DLD1 (cell line): ENCODE results near the gene PLEKHG4B.

Experiments used
- in situ Hi-C: cut with HindIII; loops from 2 replicates; pipeline ENCODE4 v1.10.0; 2017; ENCODE audit warnings: low sequenced_read_pairs

PLEKHG4B gene

GRCh38 chr5:128446-128845, 36.5 kb downstream of the PLEKHG4B start:
- in situ Hi-C loops = no loop called here

DNA sequence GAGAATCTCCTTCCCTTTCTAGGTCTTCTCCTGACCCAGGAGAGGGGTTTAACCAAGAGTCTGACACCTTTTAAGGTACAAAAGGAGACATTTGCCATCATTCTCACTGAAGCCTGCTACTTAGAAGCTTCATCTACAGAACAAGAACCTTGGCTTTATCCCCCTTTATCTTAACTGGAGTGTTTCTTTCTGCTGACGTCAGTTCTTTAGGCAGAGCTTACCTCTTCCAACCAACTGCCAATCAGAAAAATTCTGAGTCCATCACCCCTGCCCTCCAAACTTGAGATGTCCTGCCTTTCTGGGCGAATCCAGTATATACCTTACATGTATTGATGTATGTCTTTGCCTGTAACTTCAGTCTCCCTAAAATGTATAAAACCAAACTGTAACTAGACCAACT, 37.2 kb downstream of the PLEKHG4B start:
- in situ Hi-C loops = no loop called here

- in situ Hi-C loops = no loop called here
These were observed 37.9 kb downstream of the PLEKHG4B start for GRCh38 chr5:129820-130219.

- in situ Hi-C loops = no loop called here
These were observed 38.7 kb downstream of the PLEKHG4B start for GRCh38 chr5:130601-131131.

DNA sequence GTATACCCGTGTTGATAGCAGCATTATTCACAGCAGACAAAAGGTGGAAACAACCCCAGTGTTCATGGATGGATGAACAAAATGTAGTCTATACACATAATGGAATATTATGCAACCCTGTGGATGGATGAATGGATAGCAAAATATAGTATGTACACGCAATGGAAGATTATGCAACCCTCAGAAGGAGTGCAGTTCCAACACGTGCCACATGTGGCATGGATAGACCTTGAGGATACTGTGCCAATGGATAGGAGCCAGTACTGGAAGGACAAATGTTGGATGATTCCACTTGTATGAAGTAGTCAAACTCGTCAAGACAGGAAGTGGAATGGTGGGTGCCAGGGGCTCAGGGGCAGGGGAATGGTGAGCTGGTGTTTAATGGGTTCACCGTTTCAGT, 44.9 kb downstream of the PLEKHG4B start:
- in situ Hi-C loops = no loop called here

GRCh38 chr5:137741-138140, 45.8 kb downstream of the PLEKHG4B start:
- in situ Hi-C loops = no loop called here

DNA sequence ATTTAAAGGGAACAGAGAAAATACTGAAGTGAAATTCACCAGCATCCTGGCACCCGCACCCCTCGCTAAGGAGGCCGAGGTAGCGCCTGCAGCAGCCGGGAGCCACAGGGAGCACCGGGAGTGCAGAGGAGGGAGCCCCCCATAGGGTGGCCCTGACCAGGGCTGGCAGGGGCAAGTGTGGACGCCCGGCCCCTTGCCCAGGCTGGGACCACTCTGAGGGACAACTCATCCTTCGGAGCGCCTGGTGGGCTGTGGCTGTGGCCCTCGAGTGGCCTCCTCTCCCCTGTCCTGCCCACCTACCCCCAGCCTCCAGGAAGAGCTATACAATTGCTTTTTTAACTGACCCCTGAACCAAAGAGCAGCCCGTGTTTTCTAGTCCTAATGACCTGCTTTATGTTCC, 47.0 kb downstream of the PLEKHG4B start:
- in situ Hi-C loops = no loop called here

GRCh38 chr5:139579-140442, 47.8 kb downstream of the PLEKHG4B start:
- in situ Hi-C loops = no loop called here

DNA sequence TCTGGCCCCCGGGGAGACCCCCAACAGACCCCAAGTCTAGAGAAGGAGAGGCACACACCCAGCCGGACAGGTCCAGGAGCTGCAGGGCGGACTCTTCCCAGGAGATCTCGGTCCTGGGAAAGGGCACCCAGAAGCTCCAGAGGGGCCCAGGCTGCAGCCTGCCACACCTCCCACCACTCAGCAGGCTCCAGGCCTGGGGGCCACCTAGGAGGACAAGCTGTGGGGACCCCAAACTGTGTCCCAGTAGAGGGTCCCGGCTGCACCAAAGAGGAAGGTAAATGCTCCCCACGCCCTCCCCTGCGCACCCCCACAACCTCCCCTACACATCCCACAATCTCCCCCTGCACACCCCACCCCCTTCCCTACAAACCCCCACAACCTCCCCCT, 48.5 kb downstream of the PLEKHG4B start:
- in situ Hi-C loops = no loop called here

- in situ Hi-C loops = no loop called here
These were observed 49.2 kb downstream of the PLEKHG4B start for GRCh38 chr5:141211-141610.

DNA sequence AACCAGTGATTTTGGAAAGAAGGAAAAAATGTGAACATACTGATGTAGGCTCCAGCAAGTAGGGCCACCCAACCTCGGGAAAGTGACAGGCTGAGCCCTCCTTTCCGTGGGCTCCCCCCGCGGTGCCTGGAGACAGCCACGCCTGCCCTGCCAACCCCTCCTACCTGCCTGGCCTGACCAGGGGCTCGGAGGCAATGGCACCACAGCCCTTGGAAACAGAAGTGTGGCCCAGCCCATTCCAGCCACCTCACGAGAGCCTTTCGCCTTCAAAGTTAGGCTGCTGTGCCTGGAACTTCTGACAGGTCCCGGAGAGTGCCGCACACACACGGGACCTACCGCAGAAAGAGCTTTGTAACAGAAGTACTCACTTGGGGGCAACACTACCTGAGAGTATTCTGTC, 49.8 kb downstream of the PLEKHG4B start:
- in situ Hi-C loops = no loop called here

DNA sequence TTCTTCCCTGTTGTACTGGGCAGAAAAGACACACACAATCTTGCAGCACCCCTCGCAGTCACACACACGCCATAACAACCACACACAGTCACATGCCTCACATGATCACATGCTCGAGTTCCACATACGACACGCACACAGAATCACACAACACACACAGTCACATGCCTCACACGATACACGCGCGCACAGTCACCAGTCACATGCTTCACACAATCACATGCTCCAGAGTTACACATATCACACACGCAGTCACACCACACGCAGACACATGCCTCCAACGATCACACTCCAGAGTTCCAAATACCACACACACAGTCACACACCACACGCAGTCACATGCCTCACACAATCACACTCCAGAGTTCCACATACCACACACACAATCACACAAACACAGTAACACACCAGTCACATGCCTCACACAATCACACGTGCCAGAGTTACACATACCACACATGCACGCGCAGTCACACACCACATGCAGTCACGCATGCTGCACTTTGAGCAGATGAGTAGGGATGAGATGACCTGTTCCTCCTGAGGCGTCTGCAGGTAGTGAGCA, 50.4 kb downstream of the PLEKHG4B start:
- in situ Hi-C loops = no loop called here

DNA sequence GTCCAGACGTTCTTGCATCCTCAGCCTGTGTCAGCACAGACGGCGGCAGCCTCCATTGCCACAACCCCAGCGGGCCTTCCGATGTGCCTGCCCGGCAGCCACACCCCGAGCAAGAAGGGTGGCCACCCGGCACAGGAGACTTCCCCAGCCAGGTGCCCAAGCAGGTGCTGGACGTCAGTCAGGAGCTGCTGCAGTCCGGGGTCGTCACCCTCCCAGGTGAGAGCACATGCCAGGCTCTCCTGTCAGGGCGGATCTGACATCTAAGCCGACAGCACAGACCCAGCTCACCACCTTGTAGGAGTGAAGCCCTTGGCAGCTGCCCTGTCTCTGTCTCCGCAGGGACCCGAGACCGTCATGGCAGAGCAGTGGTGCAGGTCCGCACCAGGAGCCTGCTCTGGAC, 51.1 kb downstream of the PLEKHG4B start:
- in situ Hi-C loops = no loop called here

DNA sequence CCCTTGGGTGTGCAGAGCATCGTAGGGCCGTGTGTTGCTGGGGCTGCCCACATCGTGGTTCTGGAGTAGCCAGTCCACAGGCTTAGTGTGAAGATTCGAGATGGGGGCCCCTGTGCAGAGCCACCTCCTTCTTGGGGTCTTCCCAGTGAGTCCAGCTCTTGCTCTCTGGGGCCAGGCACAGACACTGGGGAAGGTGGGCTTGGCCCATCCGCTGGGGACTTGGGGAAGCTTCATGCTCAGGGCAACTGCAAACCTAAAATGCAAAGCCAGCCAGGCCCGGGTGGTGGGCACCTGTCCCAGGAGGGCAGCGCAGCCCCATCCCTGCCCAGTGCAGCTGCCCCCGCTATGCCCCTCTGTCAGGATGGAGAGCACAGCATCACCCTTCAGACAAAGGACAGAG, 53.0 kb downstream of the PLEKHG4B start:
- in situ Hi-C loops = no loop called here

DNA sequence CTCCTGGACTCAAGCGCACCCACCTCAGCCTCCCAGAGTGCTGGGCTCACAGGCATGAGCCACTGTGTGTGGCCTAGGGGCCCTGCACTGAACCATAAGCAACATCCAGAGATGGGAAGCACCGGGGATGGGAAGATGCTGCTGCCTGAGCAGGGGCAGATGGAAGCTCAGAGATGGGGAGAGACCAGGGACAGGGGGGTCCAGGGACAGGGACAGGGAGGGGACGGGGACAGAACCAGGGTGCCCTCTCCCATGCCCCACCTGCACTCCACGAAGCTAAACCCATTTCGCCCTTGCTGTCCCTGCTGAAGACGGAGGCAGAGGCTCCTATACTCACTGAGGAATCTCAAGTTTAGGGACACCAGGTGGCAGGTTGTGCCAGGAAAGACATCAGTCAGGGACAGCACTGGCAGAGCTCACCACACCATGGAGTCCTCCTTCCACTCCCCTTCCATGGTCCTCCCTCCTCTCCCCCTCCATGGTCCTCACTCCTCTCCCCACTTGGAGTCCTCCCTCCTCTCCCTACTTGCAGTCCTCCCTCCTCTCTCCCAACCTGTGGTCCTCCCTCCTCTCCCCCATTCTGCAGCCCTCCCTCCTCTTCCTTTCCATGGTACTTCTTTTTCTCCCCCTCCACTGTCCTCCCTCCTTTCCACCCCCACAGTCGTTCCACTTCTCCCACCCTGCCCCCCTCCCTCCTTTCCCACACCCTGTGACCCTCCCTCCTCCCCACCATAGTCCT, 53.8 kb downstream of the PLEKHG4B start:
- in situ Hi-C loops = no loop called here

DNA sequence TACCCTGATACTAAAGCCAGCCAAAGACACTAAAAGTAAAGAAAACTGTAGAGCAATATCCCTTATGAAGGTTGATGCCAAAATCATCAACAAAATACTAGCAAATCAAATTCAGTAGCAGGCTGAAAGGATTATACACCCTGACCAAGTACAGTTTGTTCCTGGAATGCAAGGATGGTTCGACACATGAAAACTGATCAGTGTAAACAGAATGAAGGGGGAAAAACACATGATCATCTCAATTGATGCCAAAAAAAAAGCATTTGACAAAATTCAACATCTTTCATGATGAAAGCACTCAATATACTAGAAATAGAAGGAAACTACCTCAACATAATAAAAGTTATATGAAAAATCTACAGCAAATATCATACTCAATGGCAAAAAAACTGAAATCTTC, 55.8 kb downstream of the PLEKHG4B start:
- in situ Hi-C loops = no loop called here

- in situ Hi-C loops = no loop called here
These were observed 57.9 kb downstream of the PLEKHG4B start for GRCh38 chr5:149745-150485.

GRCh38 chr5:150746-151145, 58.8 kb downstream of the PLEKHG4B start:
- in situ Hi-C loops = no loop called here

DNA sequence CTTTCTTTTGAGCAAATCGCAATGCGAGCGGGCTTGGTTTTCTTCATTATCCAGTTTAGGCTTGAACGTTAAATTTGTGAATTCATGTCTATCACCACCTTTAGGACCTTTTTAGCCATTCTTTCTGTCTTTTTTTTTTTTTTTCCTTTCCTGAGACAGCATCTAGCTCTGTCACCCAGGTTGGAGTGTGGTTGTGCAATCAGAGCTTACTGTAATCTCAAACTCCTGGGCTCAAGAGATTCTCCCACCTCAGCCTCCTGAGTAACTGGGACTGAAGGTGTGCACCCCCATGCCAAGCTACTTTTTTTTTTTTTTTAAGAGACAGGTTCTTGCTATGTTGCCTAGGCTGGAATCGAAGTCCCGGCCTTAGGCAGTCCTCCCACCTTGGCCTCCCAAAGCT, 60.1 kb downstream of the PLEKHG4B start:
- in situ Hi-C loops = no loop called here

DNA sequence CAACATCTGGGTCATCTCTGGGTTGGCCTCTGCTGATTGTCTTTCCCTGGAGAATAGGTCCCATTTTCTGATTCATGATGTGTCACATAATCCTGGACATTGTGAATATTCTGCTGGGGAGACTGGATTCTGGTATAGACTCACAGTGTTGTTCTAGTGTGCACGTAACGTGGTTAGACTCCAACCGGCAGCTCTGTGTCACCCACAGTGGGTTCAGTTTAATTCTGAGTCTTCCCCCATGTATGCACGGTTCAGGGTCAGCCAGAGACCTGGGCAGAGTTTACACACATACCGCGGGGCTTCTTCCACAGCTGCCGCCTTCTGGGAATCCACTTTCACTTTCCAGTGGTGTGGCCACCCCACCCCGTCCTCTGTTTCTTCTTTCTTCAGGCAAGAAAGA, 61.3 kb downstream of the PLEKHG4B start:
- in situ Hi-C loops = no loop called here

- in situ Hi-C loops = no loop called here
These were observed 62.3 kb downstream of the PLEKHG4B start for GRCh38 chr5:154236-154635.
